GM13977 (cell line): ENCODE results near the gene TGFB3.

ENCODE experiments used
- DNase-seq: peaks from one replicate; pipeline ENCODE4 v3.0.0; 2012; ENCODE audit warnings: low spot score
- in situ Hi-C: fragments of 300-500 bp; cut with MboI; formaldehyde crosslinking; loops from one replicate; pipeline ENCODE4 v1.12.0; 2022; ENCODE audit warnings: low sequenced_read_pairs, low pct_unique_long_range_greater_than_20kb, mixed read lengths, inconsistent platforms; ENCODE audit not compliant: unreplicated experiment
- TF ChIP-seq, protein P1 (sequence below): IDR thresholded peaks from 2 replicates; pipeline ENCODE4 v1.5.1; 2012; ENCODE audit warnings: mild to moderate bottlenecking, control low read depth; ENCODE audit not compliant: insufficient read depth; ENCODE audit errors: extremely low read depth, missing control alignments

Gene TGFB3

DNA sequence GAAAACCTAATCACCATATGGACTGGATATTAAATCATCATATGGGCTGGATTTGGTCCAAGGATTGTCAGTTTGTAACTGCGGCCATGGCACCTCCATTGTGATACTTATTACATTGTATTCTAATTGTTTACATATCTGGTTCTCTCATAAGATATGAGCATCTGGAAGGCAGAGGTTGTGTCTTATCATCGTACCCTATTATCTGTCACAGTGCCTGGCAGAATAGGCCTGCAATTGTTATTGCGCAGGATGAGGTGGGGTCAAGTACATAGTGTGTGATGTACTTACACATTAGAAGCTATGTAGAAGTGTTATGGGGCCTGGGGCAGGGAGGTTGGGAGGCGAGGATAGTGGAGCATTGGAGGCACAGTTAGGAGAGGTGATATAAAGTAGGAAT is 8.5 kb upstream of the TGFB3 start:
- TF ChIP-seq, protein P1, sequence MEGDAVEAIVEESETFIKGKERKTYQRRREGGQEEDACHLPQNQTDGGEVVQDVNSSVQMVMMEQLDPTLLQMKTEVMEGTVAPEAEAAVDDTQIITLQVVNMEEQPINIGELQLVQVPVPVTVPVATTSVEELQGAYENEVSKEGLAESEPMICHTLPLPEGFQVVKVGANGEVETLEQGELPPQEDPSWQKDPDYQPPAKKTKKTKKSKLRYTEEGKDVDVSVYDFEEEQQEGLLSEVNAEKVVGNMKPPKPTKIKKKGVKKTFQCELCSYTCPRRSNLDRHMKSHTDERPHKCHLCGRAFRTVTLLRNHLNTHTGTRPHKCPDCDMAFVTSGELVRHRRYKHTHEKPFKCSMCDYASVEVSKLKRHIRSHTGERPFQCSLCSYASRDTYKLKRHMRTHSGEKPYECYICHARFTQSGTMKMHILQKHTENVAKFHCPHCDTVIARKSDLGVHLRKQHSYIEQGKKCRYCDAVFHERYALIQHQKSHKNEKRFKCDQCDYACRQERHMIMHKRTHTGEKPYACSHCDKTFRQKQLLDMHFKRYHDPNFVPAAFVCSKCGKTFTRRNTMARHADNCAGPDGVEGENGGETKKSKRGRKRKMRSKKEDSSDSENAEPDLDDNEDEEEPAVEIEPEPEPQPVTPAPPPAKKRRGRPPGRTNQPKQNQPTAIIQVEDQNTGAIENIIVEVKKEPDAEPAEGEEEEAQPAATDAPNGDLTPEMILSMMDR = no peak
- in situ Hi-C loops = no loop called here
- DNase-seq = no peak

DNA sequence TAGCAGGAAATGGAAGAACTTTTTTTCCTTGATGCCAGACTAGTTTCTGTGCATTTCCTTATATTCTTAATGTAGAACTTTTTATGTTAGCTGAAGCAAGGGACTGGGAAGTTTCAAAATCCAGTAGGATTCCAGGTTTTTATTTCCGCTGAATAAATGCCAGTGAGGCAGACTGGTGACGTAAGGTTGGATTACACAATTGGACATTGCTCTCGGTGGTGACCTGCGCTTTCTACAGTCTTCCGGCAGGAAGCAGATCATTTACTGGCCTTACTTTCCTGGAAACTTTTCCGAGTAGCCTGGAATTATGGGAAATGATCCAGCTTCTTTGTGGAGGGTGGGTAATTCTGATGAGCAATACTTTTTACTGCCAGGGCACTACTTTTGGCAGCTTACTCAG is 7.3 kb upstream of the TGFB3 start:
- in situ Hi-C loops = loop anchor here (10.0 kb wide), 1 partner anchor 274 kb away; no protein-coding TSS in a partner anchor
- DNase-seq = no peak
- TF ChIP-seq, protein P1 = no peak

DNA sequence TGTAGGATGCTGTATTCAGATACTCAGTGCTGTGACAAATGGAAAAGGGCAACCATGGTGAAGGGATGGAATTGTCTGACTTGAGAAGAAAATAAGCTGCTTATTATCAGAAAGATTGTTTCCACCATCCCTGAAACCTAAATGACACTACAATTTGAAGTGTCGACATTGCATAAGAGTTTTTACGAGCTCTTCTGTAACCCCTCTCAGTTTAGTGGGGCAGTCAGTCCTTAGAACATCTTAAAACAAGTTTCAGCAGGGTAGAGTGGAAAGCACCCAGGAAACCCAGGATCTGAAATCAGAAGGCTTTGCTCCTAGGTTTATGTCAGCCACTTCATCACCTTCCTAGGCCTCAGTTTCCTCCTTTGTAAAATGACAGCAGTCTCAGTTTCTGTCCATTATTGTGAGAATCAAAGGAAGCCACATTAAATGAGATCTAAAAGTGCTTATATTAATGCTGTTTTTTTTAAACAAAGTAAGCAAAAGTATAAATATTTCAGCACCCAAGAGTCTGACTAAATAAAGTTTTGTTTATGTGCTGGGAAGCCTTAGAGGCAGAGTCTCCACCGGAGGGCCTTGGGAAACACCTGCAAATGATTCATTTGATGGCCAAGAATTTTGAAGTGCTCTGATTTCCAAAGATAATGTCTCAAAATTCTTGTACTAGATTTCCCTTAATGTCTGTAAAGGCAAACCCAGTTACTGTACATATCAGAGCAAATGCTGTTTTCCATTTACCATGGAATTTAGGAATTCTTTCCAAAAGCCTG is 5.6 kb upstream of the TGFB3 start:
- in situ Hi-C loops = loop anchor here (10.0 kb wide), 1 partner anchor 273 kb away; no protein-coding TSS in a partner anchor
- no peak for DNase-seq
- TF ChIP-seq, protein P1 = no peak

DNA sequence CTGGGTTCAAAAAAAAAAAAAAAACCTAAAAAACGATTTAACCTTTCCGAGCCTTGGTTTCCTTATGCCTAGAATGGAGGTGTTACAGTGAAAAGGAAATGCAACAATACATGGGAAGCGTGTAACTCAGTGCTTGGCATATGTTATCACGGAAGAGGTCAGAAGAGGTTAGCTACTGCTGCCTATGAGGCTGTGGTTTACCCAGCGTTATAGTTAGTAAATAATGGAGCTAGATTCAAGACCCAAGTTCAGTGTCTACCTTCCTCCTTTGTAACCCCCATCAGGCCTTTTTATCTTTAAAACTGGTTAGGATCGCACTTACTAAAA is 4.6 kb upstream of the TGFB3 start:
- in situ Hi-C loops = loop anchor here (10.0 kb wide), 1 partner anchor 272 kb away; no protein-coding TSS in a partner anchor
- TF ChIP-seq, protein P1 = no peak
- DNase-seq = no peak

DNA sequence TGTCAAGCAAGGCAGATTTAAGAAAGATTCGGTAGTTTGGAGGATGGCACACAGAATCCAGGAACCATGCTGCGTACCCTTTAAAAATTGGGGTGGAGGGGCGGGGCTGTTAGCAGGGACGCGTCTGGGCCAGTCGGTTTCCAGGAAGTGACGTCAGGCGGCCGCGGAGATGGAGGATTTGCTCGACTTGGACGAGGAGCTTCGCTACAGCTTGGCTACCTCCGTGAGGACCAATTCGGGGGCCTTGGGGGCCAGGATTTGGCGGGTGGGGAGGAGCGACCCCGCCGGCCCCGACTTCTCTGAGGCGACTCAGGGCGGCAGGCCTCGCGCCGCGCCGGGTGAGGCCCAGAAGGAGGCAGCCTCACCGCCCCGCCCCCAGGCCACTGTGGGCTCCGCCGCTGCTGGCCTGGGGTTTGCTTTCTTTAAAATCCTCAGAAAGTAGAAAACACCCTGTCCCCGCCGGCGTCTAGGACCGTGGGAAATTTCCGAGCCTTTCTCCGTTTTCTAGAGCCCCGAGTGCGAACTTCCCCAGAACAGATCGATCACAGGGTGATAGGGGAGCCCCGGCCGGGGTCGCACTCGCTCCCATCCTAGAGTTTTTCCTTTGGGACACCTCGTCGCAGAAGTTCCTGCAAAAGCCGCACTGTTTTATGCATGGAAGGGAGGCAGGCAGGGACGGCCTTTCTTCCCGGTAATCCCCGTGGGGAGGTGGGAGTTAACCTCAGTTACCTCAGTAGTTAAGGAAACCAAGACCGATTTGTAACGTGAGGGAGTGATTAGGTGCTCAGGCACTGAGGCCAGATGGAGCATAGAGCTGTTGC is 4.0 kb upstream of the TGFB3 start, which contains the start of gene IFT43:
Gene IFT43 (plus strand): TSS at position 146 of the 821 bp plus-strand sequence. CDS start 24 bp downstream, at position 170.
- in situ Hi-C loops = loop anchor here (10.0 kb wide), 1 partner anchor 271 kb away; no protein-coding TSS in a partner anchor
- TF ChIP-seq, protein P1 = no peak

DNA sequence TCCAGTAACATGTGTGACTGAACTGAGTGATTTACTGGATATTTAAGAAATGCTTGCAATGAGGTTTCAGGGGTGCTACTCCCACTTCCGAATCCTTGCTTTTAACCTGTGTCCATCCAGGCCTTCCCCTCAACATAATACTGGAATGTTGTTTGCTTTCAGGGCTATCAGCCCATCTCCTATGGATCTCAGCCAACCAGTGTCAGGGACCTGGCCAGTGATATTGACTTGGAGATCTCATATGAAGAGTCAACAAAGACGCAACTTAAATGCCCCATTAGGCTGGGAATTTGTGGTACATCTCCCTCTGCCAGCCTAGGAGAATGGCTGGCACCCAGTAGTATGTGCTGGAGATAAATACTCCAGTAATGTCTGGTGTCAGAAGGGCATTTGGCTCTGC is 2.9 kb upstream of the TGFB3 start:
- in situ Hi-C loops = loop anchor here (10.0 kb wide), 1 partner anchor 270 kb away; no protein-coding TSS in a partner anchor
- TF ChIP-seq, protein P1 = no peak
- no peak for DNase-seq

More for the DNA sequence above, 4.0 kb upstream of the TGFB3 start, which contains the start of gene IFT43:
- peak; percentile 92 for DNase-seq
